Hematopoietic multipotent progenitor cell treated with erythropoietin and hydrocortisone succinate and interleukin-3 and kit ligand, for 15 days (in vitro differentiated cells): Measurements from ENCODE around the gene PLAC9.
"Not testable (repeated sequence)": the region's sequence is repeated elsewhere in the genome, so short reads cannot be mapped to it uniquely, and the experiment has no call there.

Source experiments
- DNase-seq: peaks from one replicate; pipeline ENCODE4 v3.0.0-alpha.2; 2015; ENCODE audit warnings: low spot score

The PLAC9 gene, protein sequence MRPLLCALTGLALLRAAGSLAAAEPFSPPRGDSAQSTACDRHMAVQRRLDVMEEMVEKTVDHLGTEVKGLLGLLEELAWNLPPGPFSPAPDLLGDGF

GRCh38 chr10:80132299-80133139 lies at the start of gene PLAC9:
Gene PLAC9 (plus strand): TSS chr10:80132730. CDS start chr10:80132763, 33 bp downstream.
- DNase-seq = no peak

DNA sequence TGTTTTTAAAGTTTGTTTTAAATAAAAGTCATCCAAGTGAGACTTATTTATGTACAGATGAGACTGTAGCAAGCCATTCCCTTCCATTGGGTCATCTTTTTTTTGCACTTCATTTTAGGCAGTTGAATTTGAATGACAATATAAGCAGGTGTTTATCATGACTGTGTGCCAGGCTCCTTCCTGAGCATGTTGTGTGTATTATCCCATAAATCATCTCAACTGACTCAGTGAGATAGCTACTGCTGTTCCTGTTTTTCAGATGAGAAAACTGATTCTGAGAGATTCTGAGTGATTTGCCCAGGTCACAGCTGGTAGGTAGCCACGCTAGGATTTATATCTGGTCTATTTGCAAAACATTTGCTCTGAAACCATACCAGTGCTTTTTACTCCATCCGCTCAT lies 42.4 kb upstream of the PLAC9 start:
- no peak for DNase-seq

- no peak for DNase-seq
Measured at GRCh38 chr10:80094231-80094630, 38.3 kb upstream of the PLAC9 start.

DNA sequence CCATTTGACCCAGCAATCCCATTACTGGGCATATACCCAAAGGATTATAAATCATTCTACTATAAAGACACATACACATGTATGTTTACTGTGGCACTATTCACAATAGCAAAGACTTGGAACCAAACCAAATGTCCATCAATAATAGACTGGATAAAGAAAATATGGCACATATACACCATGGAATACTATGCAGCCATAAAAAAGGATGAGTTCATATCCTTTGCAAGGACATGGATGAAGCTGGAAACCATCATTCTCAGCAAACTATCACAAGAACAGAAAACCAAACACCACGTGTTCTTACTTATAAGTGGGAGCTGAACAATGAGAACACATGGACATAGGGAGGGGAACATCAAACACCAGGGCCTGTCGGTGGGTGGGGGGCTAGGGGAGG lies 34.3 kb upstream of the PLAC9 start:
- not testable (repeated sequence) for DNase-seq

DNA sequence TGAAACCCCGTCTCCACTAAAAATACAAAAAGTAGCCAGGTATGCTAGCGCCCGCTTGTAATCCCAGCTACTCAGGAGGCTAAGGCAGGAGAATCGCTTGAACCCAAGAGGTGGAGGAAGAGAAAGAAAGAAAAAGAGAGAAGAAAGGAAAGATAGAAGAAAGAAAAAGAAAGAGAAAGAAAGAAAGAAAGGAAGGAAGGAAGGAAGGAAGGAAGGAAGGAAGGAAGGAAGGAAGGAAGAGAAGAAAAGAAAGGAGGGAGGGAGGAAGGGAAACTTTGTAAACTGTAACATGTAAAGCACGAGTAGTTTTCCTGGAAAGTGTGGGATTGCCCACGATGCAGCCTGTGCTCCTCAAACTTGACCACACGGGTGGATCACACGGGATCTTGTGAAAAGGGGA lies 33.2 kb upstream of the PLAC9 start:
- not testable (repeated sequence) for DNase-seq

- no peak for DNase-seq
Measured at GRCh38 chr10:80100116-80100515, 32.4 kb upstream of the PLAC9 start.

- no peak for DNase-seq
Measured at GRCh38 chr10:80100861-80101695, 31.5 kb upstream of the PLAC9 start.

DNA sequence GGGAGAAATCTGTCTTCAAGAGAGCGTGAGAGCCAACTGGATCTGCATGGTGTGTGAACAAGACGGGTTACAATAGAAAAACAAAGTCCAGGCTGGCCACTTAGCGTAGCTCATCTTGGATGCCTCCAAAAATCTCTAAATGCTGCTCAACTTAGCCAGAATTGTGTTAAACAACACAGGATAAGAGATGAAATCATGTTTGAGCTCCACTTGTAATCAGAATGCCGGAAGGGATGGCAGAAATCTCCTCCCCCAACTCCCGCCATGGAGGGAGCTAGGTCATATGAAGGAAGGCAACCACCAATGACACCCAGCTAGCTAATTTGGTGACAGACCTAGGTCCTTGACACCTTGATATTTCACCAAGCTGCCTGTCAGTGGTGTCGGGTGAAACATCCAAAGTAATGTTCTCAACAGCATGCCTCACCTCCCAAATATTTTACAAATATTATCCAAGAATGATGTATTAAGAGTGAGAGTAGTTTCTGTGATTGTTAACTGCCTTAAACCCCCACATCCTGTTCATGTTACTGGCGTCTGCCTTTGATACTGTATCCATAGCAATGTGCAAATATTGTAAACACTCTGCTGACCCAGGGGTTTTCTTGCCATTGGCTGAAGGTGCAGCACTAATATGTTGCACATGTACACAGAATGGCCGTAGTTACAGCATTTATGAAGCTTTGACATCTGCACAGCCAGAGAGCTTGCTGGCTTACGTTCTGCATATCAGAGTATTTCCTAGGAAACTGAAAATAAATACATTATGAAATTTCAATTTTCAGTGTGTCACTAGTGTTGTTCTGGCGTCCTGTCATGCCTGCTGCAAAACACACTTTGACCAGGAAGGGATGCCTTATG lies 28.2 kb upstream of the PLAC9 start:
- DNase-seq = no peak

GRCh38 chr10:80108576-80109239 lies 23.8 kb upstream of the PLAC9 start:
- no peak for DNase-seq

- DNase-seq = no peak
Measured at GRCh38 chr10:80110986-80111385, 21.5 kb upstream of the PLAC9 start.

GRCh38 chr10:80118669-80119068 lies 13.9 kb upstream of the PLAC9 start:
- no peak for DNase-seq

DNA sequence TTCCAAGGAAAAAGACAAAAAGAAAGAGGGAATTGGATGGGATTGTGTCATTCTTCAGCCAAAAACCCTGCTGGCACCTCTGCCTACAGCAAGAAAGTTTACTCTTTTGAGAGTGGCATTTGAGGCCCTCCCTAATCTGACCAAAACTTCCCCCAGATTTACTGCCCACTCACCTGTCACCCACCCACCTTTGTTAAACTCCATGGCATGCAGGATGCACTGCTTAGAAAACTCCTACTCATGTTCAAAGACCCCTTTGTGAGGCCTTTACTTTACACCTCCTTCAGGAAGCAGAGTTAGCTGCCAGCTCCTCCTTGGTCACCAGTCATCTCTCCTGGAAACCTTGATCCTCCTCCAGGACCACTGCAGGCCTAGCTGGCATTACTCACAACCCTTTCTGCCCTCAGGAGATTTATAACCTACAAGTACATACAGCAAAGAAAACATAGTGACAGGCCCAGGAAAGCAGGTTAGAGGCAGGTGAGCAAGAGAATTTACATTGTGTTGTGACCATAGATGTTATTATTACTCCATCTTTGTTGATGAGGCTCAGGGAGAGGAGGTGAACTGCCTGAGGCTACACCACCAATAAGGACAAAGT lies 10.3 kb upstream of the PLAC9 start:
- no peak for DNase-seq

DNA sequence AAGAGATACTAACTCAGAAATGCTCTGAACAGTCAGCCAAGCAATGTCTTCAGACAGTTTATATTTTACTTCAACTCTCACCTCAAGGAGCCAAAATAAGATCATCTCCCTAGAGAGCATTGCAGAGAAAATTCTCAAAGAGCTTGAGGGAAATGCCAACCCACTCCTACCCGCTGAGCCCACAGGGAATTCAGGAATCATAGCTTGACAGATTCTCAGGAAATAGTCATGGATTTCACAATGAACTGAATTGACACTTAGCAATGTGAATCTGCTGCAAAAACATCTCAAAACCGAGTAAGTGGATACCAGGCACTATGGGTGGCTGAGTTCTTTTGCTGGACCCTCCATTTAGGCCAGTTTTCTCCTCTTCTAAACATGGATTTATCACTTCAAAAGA lies 9.8 kb upstream of the PLAC9 start:
- DNase-seq = no peak

GRCh38 chr10:80126876-80127275 lies 5.7 kb upstream of the PLAC9 start:
- no peak for DNase-seq

DNA sequence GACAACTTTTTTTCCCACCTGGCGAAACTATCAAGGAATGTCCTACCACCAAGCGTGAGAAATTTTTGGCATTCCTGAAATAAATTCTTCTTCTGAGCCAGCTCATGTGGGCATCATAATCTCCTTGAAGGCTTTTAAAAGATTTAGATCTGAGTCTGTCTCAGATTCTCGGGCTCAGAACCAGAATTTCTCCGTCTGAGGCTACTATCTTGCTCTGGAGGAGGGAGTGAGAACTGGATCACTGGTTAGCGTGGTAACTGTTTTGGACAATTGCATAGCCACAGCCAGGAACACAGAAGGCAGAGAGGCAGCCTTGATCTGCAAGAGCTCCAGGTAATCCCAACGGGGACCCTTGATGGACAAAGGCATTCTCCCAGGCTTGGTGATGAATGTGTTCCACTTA lies 1.0 kb upstream of the PLAC9 start:
- DNase-seq = no peak

DNA sequence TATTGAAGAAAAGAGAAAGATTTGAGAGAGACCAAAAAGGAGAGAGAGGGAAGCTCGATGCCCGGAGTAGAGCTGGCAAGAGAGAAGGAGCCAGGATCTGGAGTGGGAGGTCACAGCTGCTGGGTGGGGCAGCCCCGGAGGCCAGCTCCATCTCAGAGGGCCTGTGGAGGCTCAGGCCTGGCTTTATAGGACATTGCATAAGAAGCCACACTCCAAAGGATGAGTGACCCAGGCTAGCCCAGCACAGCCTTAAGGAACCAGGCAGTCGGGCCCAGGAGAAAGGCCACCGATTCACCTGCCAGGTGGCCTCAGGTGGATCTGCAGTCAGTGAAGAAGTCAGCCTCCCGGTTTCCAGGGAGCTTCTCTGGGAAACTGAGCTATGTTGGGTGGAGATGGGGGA lies 676 bp downstream of the PLAC9 start:
- DNase-seq = no peak

DNA sequence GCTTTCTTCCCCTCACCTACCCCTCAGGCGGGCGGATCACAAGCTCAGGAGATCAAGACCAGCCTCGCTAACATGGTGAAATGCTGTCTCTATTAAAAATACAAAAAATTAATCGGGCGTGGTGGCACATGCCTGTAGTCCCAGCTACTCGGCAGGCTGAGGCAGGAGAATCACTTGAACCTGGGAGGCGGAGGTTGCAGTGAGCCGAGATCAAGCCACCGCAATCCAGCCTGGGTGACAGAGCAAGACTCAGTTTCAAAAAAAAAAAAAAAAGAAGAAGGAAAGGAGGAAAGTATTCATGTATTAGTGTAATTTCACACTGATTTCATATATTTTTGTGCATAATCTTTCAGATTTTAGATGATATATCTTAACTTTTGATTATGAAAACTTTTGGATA lies 1.2 kb downstream of the PLAC9 start:
- DNase-seq = not testable (repeated sequence)

DNA sequence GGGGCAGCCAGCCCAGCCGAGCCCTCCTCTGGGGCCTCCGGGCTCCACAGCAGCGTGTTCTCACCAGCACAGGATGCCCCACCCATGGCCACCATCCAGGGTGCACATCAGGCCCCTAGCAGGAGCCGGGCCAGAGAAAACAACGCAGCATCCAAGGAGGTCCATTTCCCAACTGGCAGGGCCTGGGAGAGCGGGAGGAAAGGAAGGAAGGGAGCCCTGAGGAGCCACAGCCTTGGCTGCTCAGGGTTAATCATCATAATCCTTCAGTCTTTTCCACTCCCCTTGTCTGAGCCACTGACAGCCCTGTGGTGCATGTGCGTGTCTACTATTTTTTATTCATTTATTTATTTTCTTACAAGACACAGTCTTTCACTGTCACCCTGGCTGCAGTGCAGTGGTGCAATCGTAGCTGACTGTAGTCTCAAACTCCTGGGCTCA lies 3.6 kb downstream of the PLAC9 start:
- no peak for DNase-seq

DNA sequence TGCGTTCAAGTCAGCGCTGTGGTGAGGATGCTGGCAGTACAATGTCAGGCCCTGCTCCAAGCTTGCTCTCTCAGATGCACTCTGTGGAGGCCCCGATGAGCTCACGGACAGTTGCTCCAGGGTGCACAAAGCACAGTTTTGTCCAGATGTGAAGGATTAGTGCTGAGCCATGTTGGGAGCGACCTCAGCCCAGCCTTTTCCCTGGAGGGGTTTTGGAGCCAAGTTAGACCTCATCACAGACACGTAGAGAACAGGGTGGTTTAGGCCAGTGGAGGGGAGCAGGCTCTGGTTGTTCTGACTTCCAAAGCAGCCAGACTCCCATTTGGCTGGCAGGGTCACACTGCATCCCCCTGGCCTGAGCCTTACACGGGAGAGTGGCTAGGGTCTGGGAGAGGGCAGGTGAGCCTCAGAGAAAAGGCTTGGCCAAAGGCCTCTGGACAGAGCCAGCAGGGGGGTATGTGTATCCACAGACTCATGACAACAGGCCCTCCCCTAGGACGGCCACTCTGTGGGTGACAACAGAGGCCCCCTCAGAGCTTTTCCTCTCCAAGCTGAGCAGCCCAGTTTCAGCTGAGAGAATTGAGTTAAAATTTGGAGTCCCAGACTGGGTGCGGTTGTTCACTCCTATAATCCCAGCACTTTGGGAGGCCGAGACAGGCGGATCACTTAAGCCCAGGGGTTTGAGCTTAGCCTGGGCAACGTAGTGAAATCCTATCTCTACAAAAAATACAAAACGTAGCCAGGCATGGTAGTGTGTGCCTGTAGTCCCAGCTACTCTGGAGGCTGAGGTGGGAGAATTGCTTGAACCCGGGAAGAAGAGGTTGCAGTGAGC lies 4.7 kb downstream of the PLAC9 start:
- no peak for DNase-seq

DNA sequence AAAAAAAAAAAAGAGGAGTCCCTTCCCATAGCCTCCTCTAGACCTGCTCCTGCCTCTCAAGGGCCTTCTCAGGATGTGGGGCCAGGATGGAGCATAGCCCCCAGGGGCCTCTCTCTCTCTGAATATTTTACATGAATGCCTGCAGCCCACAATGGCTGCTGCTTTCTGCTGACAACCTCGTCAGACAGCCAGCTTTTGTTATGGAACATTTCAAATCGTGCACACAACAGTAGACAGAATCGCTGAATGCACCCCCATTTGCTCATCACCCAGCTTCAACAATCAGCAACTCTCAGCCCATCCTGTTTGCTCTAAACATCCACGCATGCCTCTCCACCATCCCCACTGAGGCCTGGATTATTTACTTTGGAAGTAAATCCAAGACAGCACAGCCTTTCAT lies 5.4 kb downstream of the PLAC9 start:
- DNase-seq = no peak
